HL-60 (cell line): ENCODE measurements around the gene GJA5.

Experiments used
- DNase-seq, 2 experiments: peaks; one replicate each; pipeline ENCODE4 v3.0.0-alpha.2; 2010 to 2020; ENCODE audit warnings: low read depth in 1 of 2, low spot score in 1 of 2
- H3K27ac ChIP-seq: fragments of 250-450 bp; sonication (Bioruptor Pico); replicated peaks from 2 replicates; pipeline ENCODE4 v1.5.1; 2020; ENCODE audit warnings: mild to moderate bottlenecking, moderate library complexity
- H3K27me3 ChIP-seq: fragments of 250-450 bp; sonication (Bioruptor Pico); 2 replicates; pipeline ENCODE4 v1.5.1; 2021; ENCODE audit warnings: mild to moderate bottlenecking, moderate library complexity; ENCODE audit not compliant: insufficient read depth, poor library complexity, severe bottlenecking
- H3K4me3 ChIP-seq: replicated peaks from 2 replicates; pipeline ENCODE4 v1.5.1; 2011; ENCODE audit warnings: mild to moderate bottlenecking, control low read depth, low read length; ENCODE audit not compliant: insufficient read depth
- CTCF ChIP-seq: IDR thresholded peaks from one replicate; pipeline ENCODE4 v1.5.1; 2011; ENCODE audit warnings: low read length, control low read depth, inconsistent platforms; ENCODE audit not compliant: insufficient read depth
- GABPA ChIP-seq: IDR thresholded peaks from 2 replicates; pipeline ENCODE4 v1.6.1; 2012; ENCODE audit warnings: low read depth
- POLR2AphosphoS5 ChIP-seq: IDR thresholded peaks from 2 replicates; pipeline ENCODE4 v1.6.1; 2012; ENCODE audit warnings: low read depth
- REST ChIP-seq: IDR thresholded peaks from 2 replicates; pipeline ENCODE4 v1.6.1; 2012; ENCODE audit warnings: low read depth; ENCODE audit not compliant: insufficient replicate concordance
- SPI1 ChIP-seq: IDR thresholded peaks from 2 replicates; pipeline ENCODE4 v1.6.1; 2012; ENCODE audit warnings: low read depth, mild to moderate bottlenecking, borderline replicate concordance

Gene GJA5

GRCh38 chr1:147785794-147786506 lies 25.5 kb upstream of the GJA5 start:
- Histone ChIP-seq H3K27ac (no peak overlapping the region), H3K4me3 (no peak overlapping the region), H3K27me3 (peaks cover 2% of the 10 kb centered on the region)
- TF ChIP-seq SPI1 = no peak
- no peak for TF ChIP-seq GABPA
- no peak for TF ChIP-seq REST
- no peak for TF ChIP-seq CTCF
- TF ChIP-seq POLR2AphosphoS5 = no peak
- no peak for DNase-seq

GRCh38 chr1:147784941-147785340 lies 24.5 kb upstream of the GJA5 start:
- Histone ChIP-seq H3K27me3 (peaks cover 2% of the 10 kb centered on the region), H3K4me3 (no peak overlapping the region), H3K27ac (no peak overlapping the region)
- DNase-seq = no peak
- TF ChIP-seq GABPA (no peak), CTCF (no peak), SPI1 (no peak), REST (no peak), POLR2AphosphoS5 (no peak)

GRCh38 chr1:147781056-147781471 lies 20.7 kb upstream of the GJA5 start:
- no peak overlapping the region for H3K4me3 ChIP-seq
- DNase-seq = no peak
- TF ChIP-seq CTCF (no peak), POLR2AphosphoS5 (no peak), GABPA (no peak)
- no peak overlapping the region for H3K27ac ChIP-seq
- H3K27me3 ChIP-seq = peaks cover 2% of the 10 kb centered on the region

- Histone ChIP-seq H3K27me3 (no peaks in the 10 kb centered on the region), H3K4me3 (no peak overlapping the region), H3K27ac (no peak overlapping the region)
- no peak for DNase-seq
- TF ChIP-seq POLR2AphosphoS5 (no peak), SPI1 (no peak), GABPA (no peak), REST (no peak), CTCF (no peak)
These were observed 17.3 kb upstream of the GJA5 start for GRCh38 chr1:147777694-147778093.
